Endothelial cell of umbilical vein (primary cell): ENCODE data around the gene PLXNA4. TPM values are rescaled to one million over a fixed set of nuclear protein-coding genes. Genes with fewer than 3 reads are reported as not detected.

Source experiments
- BruUV-seq: library from RNA; stranded (reverse); fragments of 400-500 nt; replicated peaks from 2 replicates; lab custom pipeline; 2021; lab: Mats Ljungman, UMichigan
- CTCF ChIA-PET: fragments of 300-600, 350-600 bp; sonication (Branson Sonifier 250); formaldehyde crosslinking; loops from one replicate; lab custom pipeline; 2021; ENCODE audit warnings: antibody characterized with exemption, inconsistent platforms; lab: Charles Lee
- POLR2A ChIA-PET: fragments of 300-600, 350-600 bp; sonication (Branson Sonifier 250); formaldehyde crosslinking; loops from one replicate; lab custom pipeline; 2021; ENCODE audit warnings: antibody characterized with exemption, inconsistent platforms; lab: Charles Lee
- DNase-seq: peaks from one replicate; pipeline ENCODE4 v3.0.0-alpha.2; 2011; ENCODE audit warnings: low read depth, low spot score
- FAIRE-seq: peaks from 2 replicates; lab custom pipeline; 2011; peaks lifted over from hg19 to GRCh38; lab: Jason Lieb, UNC
- H2AFZ ChIP-seq: 2 replicates; pipeline ENCODE4 v1.6.0; 2012; ENCODE audit warnings: low read depth, low read length, control low read depth, inconsistent platforms
- H3K27ac ChIP-seq: 2 replicates; pipeline ENCODE4 v1.5.1; 2011; ENCODE audit warnings: low read depth, mild to moderate bottlenecking, control low read depth, low read length, moderate library complexity; ENCODE audit not compliant: insufficient read depth
- H3K27me3 ChIP-seq, 2 experiments: 2 replicates each; pipeline versions ENCODE4 v1.6.0 to v1.6.1; 2011; ENCODE audit warnings: low read length in 2 of 2, mixed read lengths in 1 of 2; ENCODE audit not compliant: control insufficient read depth in 2 of 2, insufficient read depth in 2 of 2
- H3K36me3 ChIP-seq, 2 experiments: 2 replicates in 1 of 2; 3 replicates in 1 of 2; pipeline ENCODE4 v1.5.1; 2011; ENCODE audit warnings: low read length in 2 of 2, mild to moderate bottlenecking in 1 of 2, moderate library complexity in 1 of 2; ENCODE audit not compliant: control insufficient read depth in 2 of 2, insufficient read depth in 2 of 2; ENCODE audit errors: extremely low read depth in 1 of 2
- H3K4me1 ChIP-seq: 3 replicates; pipeline ENCODE4 v1.5.1; 2011; ENCODE audit warnings: mild to moderate bottlenecking, low read length; ENCODE audit not compliant: control insufficient read depth, insufficient read depth; ENCODE audit errors: extremely low read depth
- H3K4me2 ChIP-seq: 2 replicates; pipeline ENCODE4 v1.6.1; 2011; ENCODE audit warnings: low read length, control low read depth, mixed read lengths; ENCODE audit not compliant: insufficient read depth
- H3K4me3 ChIP-seq, 3 experiments: fragments of 200-600 bp in 1 of 3; sonication (generic), shearing (Covaris generic) in 1 of 3; replicated peaks in 1 of 3; 2 replicates each; pipeline ENCODE4 v1.5.1; 2011 to 2016; ENCODE audit warnings: control low read depth in 3 of 3, low read length in 3 of 3, mild to moderate bottlenecking in 2 of 3, inconsistent platforms in 1 of 3, low read depth in 1 of 3, moderate library complexity in 1 of 3; ENCODE audit not compliant: insufficient read depth in 1 of 3
- H3K79me2 ChIP-seq: 2 replicates; pipeline ENCODE4 v1.6.0; 2012; ENCODE audit warnings: low read length, inconsistent platforms; ENCODE audit not compliant: control insufficient read depth, insufficient read depth
- H3K9ac ChIP-seq: replicated peaks from 2 replicates; pipeline ENCODE3; 2011; ENCODE audit warnings: low read length, control low read depth; ENCODE audit not compliant: insufficient read depth; ENCODE audit errors: extremely low read depth
- H3K9me1 ChIP-seq: replicated peaks from 3 replicates; pipeline ENCODE4 v1.6.0; 2011; ENCODE audit warnings: mild to moderate bottlenecking, low read length; ENCODE audit not compliant: control insufficient read depth, insufficient read depth; ENCODE audit errors: extremely low read depth
- H3K9me3 ChIP-seq: replicated peaks from 2 replicates; pipeline ENCODE4 v1.5.1; 2012; ENCODE audit warnings: low read length, inconsistent platforms; ENCODE audit not compliant: control insufficient read depth, insufficient read depth
- H4K20me1 ChIP-seq: replicated peaks from 2 replicates; pipeline ENCODE3; 2011; ENCODE audit warnings: mild to moderate bottlenecking, low read length; ENCODE audit not compliant: control insufficient read depth, insufficient read depth; ENCODE audit errors: extremely low read depth
- EZH2 ChIP-seq: IDR thresholded peaks from 2 replicates; pipeline ENCODE4 v1.6.1; 2012; ENCODE audit warnings: borderline replicate concordance, low read depth, mild to moderate bottlenecking, moderate library complexity, low read length, inconsistent platforms; ENCODE audit not compliant: severe bottlenecking
- FOS ChIP-seq: IDR thresholded peaks from 2 replicates; pipeline ENCODE4 v1.6.1; 2011; ENCODE audit warnings: mild to moderate bottlenecking, low read length, moderate library complexity, borderline replicate concordance; ENCODE audit not compliant: insufficient read depth
- GATA2 ChIP-seq: IDR thresholded peaks from 2 replicates; pipeline ENCODE4 v1.7.0; 2011; ENCODE audit warnings: low read depth, mild to moderate bottlenecking, moderate library complexity, mixed read lengths, low read length; ENCODE audit not compliant: insufficient read length, insufficient read depth
- JUN ChIP-seq: IDR thresholded peaks from 2 replicates; pipeline ENCODE4 v1.6.1; 2011; ENCODE audit warnings: borderline replicate concordance, low read depth; ENCODE audit not compliant: insufficient read length, insufficient read depth
- MYC ChIP-seq: IDR thresholded peaks from one replicate; pipeline ENCODE4 v1.6.1; 2011; ENCODE audit warnings: mild to moderate bottlenecking, low read depth, low read length
- POLR2A ChIP-seq: IDR thresholded peaks from 2 replicates; pipeline ENCODE4 v1.6.1; 2012; ENCODE audit warnings: low read depth, mild to moderate bottlenecking, control low read depth, low read length
- POLR2AphosphoS5 ChIP-seq: IDR thresholded peaks from 2 replicates; pipeline ENCODE4 v1.6.1; 2012; ENCODE audit warnings: low read depth, mild to moderate bottlenecking, control low read depth, low read length, moderate library complexity; ENCODE audit not compliant: insufficient read depth
- dilution Hi-C: fragments of 300-500 bp; cut with MboI; formaldehyde crosslinking; loops from one replicate; pipeline ENCODE4 v1.15.0; 2019; ENCODE audit warnings: low sequenced_read_pairs; ENCODE audit not compliant: extremely low pct_ligation_motif_present
- intact Hi-C: fragments of 100-400 bp; cut with micrococcal nuclease; formaldehyde crosslinking; loops from one replicate; pipeline ENCODE4 v1.10.0; 2022
- polyA plus RNA-seq, 4 experiments: library from polyadenylated mRNA; depleted of rRNA in 3 of 4; stranded (reverse) in 3 of 4; unstranded in 1 of 4; fragments of >200 nt; gene quantifications; 2 replicates each; pipeline versions ENCODE4 v1.2.1 to v1.2.3, GENCODE V29; 2011 to 2012; ENCODE audit warnings: missing spikeins in 1 of 4
- total RNA-seq: library from RNA; stranded (reverse); gene quantifications from 2 replicates; pipeline ENCODE4 v1.2.3, GENCODE V29; 2021
- TF ChIP-seq, protein P1 (sequence below): IDR thresholded peaks from 2 replicates; pipeline ENCODE4 v1.6.1; 2011; ENCODE audit not compliant: insufficient read depth, insufficient read length
- TF ChIP-seq, protein P2 (sequence below), 2 donors: IDR thresholded peaks; 1 replicate in 1 of 2; 2 replicates in 1 of 2; pipeline ENCODE4 v1.5.1; 2011; ENCODE audit warnings: low read length in 2 of 2, mild to moderate bottlenecking in 2 of 2, moderate library complexity in 2 of 2, control low read depth in 1 of 2, inconsistent platforms in 1 of 2, low read depth in 1 of 2; ENCODE audit not compliant: insufficient read depth in 1 of 2; ENCODE audit errors: extremely low read depth in 1 of 2

PLXNA4 gene
- total and polyA plus RNA-seq, 2 donors (not counting 3 experiments of a cell fraction or from before 2014, with no cell fraction given), result 12.1 to 20.4 TPM

- no peaks in the 10 kb centered on the region for H3K9me1 ChIP-seq
- no peaks in the 10 kb centered on the region for H3K36me3 ChIP-seq
- no peak overlapping the region for H3K4me3 ChIP-seq
- FAIRE-seq (no peak), DNase-seq (no peak)
- H3K27ac ChIP-seq, result no peak overlapping the region
- BruUV-seq, result no TSS peak
- CTCF ChIA-PET, result interaction anchor here (0.9 to 1.9 kb wide), 4 partner anchors 10 to 197 kb away, joined by 3 to 10 read pairs (median 4); no protein-coding TSS in a partner anchor
- H3K27me3 ChIP-seq, result no peaks in the 10 kb centered on the region
- H3K4me2 ChIP-seq, result no peak overlapping the region
- no peaks in the 10 kb centered on the region for H4K20me1 ChIP-seq
- POLR2A ChIA-PET, result no interaction called here
- H3K9me3 ChIP-seq, result no peaks in the 10 kb centered on the region
- H2AFZ ChIP-seq, result no peak overlapping the region
- no peaks in the 10 kb centered on the region for H3K4me1 ChIP-seq
- intact Hi-C loops, result no loop called here
- H3K79me2 ChIP-seq, result no peaks in the 10 kb centered on the region
- TF ChIP-seq MYC (no peak), EZH2 (no peak), GATA2 (no peak), FOS (no peak), POLR2A (no peak), POLR2AphosphoS5 (no peak), JUN (no peak)
- TF ChIP-seq, protein P1, sequence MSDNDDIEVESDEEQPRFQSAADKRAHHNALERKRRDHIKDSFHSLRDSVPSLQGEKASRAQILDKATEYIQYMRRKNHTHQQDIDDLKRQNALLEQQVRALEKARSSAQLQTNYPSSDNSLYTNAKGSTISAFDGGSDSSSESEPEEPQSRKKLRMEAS, result no peak
- TF ChIP-seq, protein P2, sequence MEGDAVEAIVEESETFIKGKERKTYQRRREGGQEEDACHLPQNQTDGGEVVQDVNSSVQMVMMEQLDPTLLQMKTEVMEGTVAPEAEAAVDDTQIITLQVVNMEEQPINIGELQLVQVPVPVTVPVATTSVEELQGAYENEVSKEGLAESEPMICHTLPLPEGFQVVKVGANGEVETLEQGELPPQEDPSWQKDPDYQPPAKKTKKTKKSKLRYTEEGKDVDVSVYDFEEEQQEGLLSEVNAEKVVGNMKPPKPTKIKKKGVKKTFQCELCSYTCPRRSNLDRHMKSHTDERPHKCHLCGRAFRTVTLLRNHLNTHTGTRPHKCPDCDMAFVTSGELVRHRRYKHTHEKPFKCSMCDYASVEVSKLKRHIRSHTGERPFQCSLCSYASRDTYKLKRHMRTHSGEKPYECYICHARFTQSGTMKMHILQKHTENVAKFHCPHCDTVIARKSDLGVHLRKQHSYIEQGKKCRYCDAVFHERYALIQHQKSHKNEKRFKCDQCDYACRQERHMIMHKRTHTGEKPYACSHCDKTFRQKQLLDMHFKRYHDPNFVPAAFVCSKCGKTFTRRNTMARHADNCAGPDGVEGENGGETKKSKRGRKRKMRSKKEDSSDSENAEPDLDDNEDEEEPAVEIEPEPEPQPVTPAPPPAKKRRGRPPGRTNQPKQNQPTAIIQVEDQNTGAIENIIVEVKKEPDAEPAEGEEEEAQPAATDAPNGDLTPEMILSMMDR (IDR thresholded peaks at IDR 0.05; ENCODE audit: extremely low read depth in 1 of 2, insufficient read depth in 1 of 2, low read depth in 1 of 2, low read length in 2 of 2), result no peak
- no peak overlapping the region for H3K9ac ChIP-seq
- dilution Hi-C loops, result no loop called here
Measured at GRCh38 chr7:132515181-132515580, 61.1 kb downstream of the PLXNA4 start.
